Spleen (tissue), 11 donors: Measurements from ENCODE around the gene MAG. TPM values are rescaled to one million over a fixed set of nuclear protein-coding genes. Genes with fewer than 3 reads are reported as not detected.
"Not testable (repeated sequence)": the region's sequence is repeated elsewhere in the genome, so short reads cannot be mapped to it uniquely, and the experiment has no call there.

Source experiments
- DNase-seq: peaks from one replicate; pipeline ENCODE4 v3.0.0-alpha.2; 2020
- H3K27ac ChIP-seq, 8 donors: fragments of 200-600 bp; sonication (generic) in 7 of 8; 1 replicate in 4 of 8; 2 replicates in 4 of 8; pipeline versions ENCODE4 v1.5.0 to v1.8.0; 2016 to 2021; ENCODE audit warnings: inconsistent platforms in 4 of 8, mild to moderate bottlenecking in 4 of 8, moderate library complexity in 1 of 8
- H3K27me3 ChIP-seq, 7 donors: fragments of 200-600 bp; sonication (generic) in 6 of 7; replicated peaks in 1 of 7; 1 replicate in 4 of 7; 2 replicates in 3 of 7; pipeline versions ENCODE4 v1.5.0 to v1.8.0; 2016 to 2021; ENCODE audit warnings: inconsistent platforms in 3 of 7, mild to moderate bottlenecking in 1 of 7
- H3K36me3 ChIP-seq, 6 donors: fragments of 200-600 bp; sonication (generic) in 5 of 6; 1 replicate in 4 of 6; 2 replicates in 2 of 6; pipeline versions ENCODE4 v1.5.0 to v1.8.0; 2016 to 2021; ENCODE audit warnings: inconsistent platforms in 2 of 6
- H3K4me1 ChIP-seq, 6 donors: fragments of 200-600 bp; sonication (generic) in 5 of 6; 1 replicate in 3 of 6; 2 replicates in 3 of 6; pipeline versions ENCODE4 v1.5.0 to v1.8.0; 2016 to 2021; ENCODE audit warnings: inconsistent platforms in 3 of 6
- H3K4me3 ChIP-seq, 8 donors: fragments of 200-600 bp; sonication (generic) in 7 of 8; 1 replicate in 4 of 8; 2 replicates in 4 of 8; pipeline versions ENCODE4 v1.5.0 to v1.8.0; 2016 to 2021; ENCODE audit warnings: inconsistent platforms in 4 of 8, mild to moderate bottlenecking in 4 of 8, moderate library complexity in 2 of 8
- H3K9me3 ChIP-seq, 8 donors: fragments of 200-600 bp; sonication (generic) in 7 of 8; 1 replicate in 4 of 8; 2 replicates in 4 of 8; pipeline versions ENCODE4 v1.5.0 to v1.8.0; 2016 to 2021; ENCODE audit warnings: inconsistent platforms in 4 of 8
- CTCF ChIP-seq, 11 experiments: fragments of 200-600 bp in 7 of 11; fragments of 450-650 bp in 4 of 11; sonication (generic) in 4 of 11; IDR thresholded peaks in 8 of 11; conservative IDR thresholded peaks in 3 of 11; 1 replicate in 7 of 11; 2 replicates in 4 of 11; pipeline versions ENCODE4 v1.4.0 to v1.8.0; 2016 to 2021; ENCODE audit warnings: antibody characterized with exemption in 11 of 11, inconsistent platforms in 4 of 11, mild to moderate bottlenecking in 1 of 11
- POLR2A ChIP-seq, 3 donors: fragments of 450-650 bp; IDR thresholded peaks; one replicate each; pipeline ENCODE4 v1.5.1; 2017; ENCODE audit warnings: antibody characterized with exemption in 3 of 3, mild to moderate bottlenecking in 1 of 3
- POLR2AphosphoS5 ChIP-seq, 3 donors: sonication (generic); formaldehyde crosslinking; IDR thresholded peaks; one replicate each; pipeline ENCODE4 v1.5.1; 2017; ENCODE audit warnings: antibody characterized with exemption in 3 of 3
- WGBS, 5 donors: extraction: QIAGEN DNeasy Blood & Tissue Kit in 3 of 5; methylation state at CpG; one replicate each; pipeline versions ENCODE4 v1.1.5 to v1.1.7; 2013 to 2018; 5-methylcytosine and 5-hydroxymethylcytosine counted together
- intact Hi-C: fragments of 100-400 bp; cut with DNase I; formaldehyde crosslinking; loops from one replicate; pipeline ENCODE4 v1.15.0; 2023; ENCODE audit warnings: low total_unique reads
- polyA plus RNA-seq, 3 donors: library from polyadenylated mRNA; stranded (reverse); fragments of 200-250 nt; gene quantifications; one replicate each; pipeline ENCODE4 v1.2.1, GENCODE V29; 2013
- total RNA-seq, 7 donors: library from RNA; depleted of rRNA in 3 of 7; stranded (reverse); fragments of >200 nt in 3 of 7; fragmentation: NEBNext Ultra II Directional in 4 of 7; extraction: Animal tissue kit (Norgen Biotek cat#: 25700) in 4 of 7; gene quantifications; one replicate each; pipeline versions ENCODE4 v1.1.0 to v1.2.1, GENCODE V29; 2016 to 2021
- donor health status: healthy with polysubstance abuse.
- donor health status: DM: no; HTN: no; CAD: no; lungs with moderate emphysema.
- donor health status: DM: no; HTN: no; CAD: no.
- donor health status: Bipolar disorder and iron deficiency.
- donor health status: healthy.
- donor health status: DM: no; HTN: no; CAD: no.
- donor health status: DM: yes; HTN: yes; CAD: no.

MAG gene
- total and polyA plus RNA-seq, 10 donors, result 0.07 to 55.2 (median 0.38) TPM; not detected in 2

- Histone ChIP-seq H3K4me1 (peaks cover 5 to 34% (median 28%) of the 10 kb centered on the region in 6 donors), H3K9me3 (no peaks in the 10 kb centered on the region), H3K36me3 (peaks cover 0 to 2% (median under 1%) of the 10 kb centered on the region in 6 donors), H3K27ac (no peak overlapping the region), H3K4me3 (no peak overlapping the region), H3K27me3 (peaks cover 0 to 14% (median 0%) of the 10 kb centered on the region in 7 donors)
- no peak for DNase-seq
- TF ChIP-seq POLR2A (IDR thresholded peaks at IDR 0.05), result no peak
- no peak for TF ChIP-seq POLR2AphosphoS5 (IDR thresholded peaks at IDR 0.05)
- TF ChIP-seq CTCF (IDR thresholded peaks at IDR 0.05 in 8 of 11, conservative IDR thresholded peaks at IDR 0.05 in 3 of 11), result no peak
- 32 to 80% (median 44%) methylated on average over 1 of the region's 1 CpG for WGBS, 5 donors
- intact Hi-C loops, result no loop called here
These were observed 6.9 kb upstream of the MAG start for GRCh38 chr19:35285095-35285449.

- intact Hi-C loops, H3K27ac ChIP-seq, DNase-seq, H3K9me3 ChIP-seq, H3K4me3 ChIP-seq, H3K36me3 ChIP-seq: not testable (repeated sequence)
- H3K27me3 ChIP-seq, result peaks cover 0 to 14% (median 0%) of the 10 kb centered on the region in 7 donors
- H3K4me1 ChIP-seq, result peaks cover 5 to 30% (median 24%) of the 10 kb centered on the region in 6 donors
- WGBS, 5 donors, result 88 to 94% (median 91%) methylated on average over 3 of the region's 3 CpGs
These were observed 6.5 kb upstream of the MAG start for GRCh38 chr19:35285465-35285864.

- 72 to 94% (median 80%) methylated on average over 5 of the region's 5 CpGs for WGBS, 5 donors
- H3K27ac ChIP-seq, H3K4me3 ChIP-seq, H3K9me3 ChIP-seq, intact Hi-C loops, DNase-seq, H3K36me3 ChIP-seq: not testable (repeated sequence)
- H3K4me1 ChIP-seq, result peaks cover 5 to 24% (median 17%) of the 10 kb centered on the region in 6 donors
- H3K27me3 ChIP-seq, result peaks cover 0 to 14% (median 0%) of the 10 kb centered on the region in 7 donors
These were observed 5.9 kb upstream of the MAG start for GRCh38 chr19:35286101-35286500.

- H3K27ac ChIP-seq, result no peak overlapping the region
- no peaks in the 10 kb centered on the region for H3K36me3 ChIP-seq
- TF ChIP-seq POLR2A (IDR thresholded peaks at IDR 0.05), result no peak
- no peak for TF ChIP-seq CTCF (IDR thresholded peaks at IDR 0.05 in 8 of 11, conservative IDR thresholded peaks at IDR 0.05 in 3 of 11)
- no peak for TF ChIP-seq POLR2AphosphoS5 (IDR thresholded peaks at IDR 0.05)
- intact Hi-C loops, result no loop called here
- no peaks in the 10 kb centered on the region for H3K9me3 ChIP-seq
- WGBS, 5 donors, result 86 to 97% (median 92%) methylated on average over 9 to 10 of the region's 10 CpGs
- H3K27me3 ChIP-seq, result peaks cover 0 to 11% (median 0%) of the 10 kb centered on the region in 7 donors
- no peak overlapping the region for H3K4me3 ChIP-seq
- H3K4me1 ChIP-seq, result peaks cover 0 to 7% (median 2%) of the 10 kb centered on the region in 6 donors
- DNase-seq, result no peak
These were observed 4.2 kb upstream of the MAG start for GRCh38 chr19:35287713-35288112.

- H3K4me1 ChIP-seq, result peaks cover 0 to 1% (median 0%) of the 10 kb centered on the region in 6 donors
- no peak for TF ChIP-seq CTCF (IDR thresholded peaks at IDR 0.05 in 8 of 11, conservative IDR thresholded peaks at IDR 0.05 in 3 of 11)
- no peak for TF ChIP-seq POLR2AphosphoS5 (IDR thresholded peaks at IDR 0.05)
- TF ChIP-seq POLR2A (IDR thresholded peaks at IDR 0.05), result no peak
- H3K36me3 ChIP-seq, result no peaks in the 10 kb centered on the region
- 65 to 90% (median 77%) methylated on average over 2 of the region's 2 CpGs for WGBS, 5 donors
- DNase-seq, result no peak
- no peaks in the 10 kb centered on the region for H3K9me3 ChIP-seq
- intact Hi-C loops, result no loop called here
- H3K27ac ChIP-seq, result no peak overlapping the region
- no peak overlapping the region for H3K4me3 ChIP-seq
- peaks cover 0 to 7% (median 0%) of the 10 kb centered on the region in 7 donors for H3K27me3 ChIP-seq
These were observed 3.6 kb upstream of the MAG start for GRCh38 chr19:35288331-35288730.
